HepG2 (cell line): ENCODE results near the gene IGF2BP1. TPM values are rescaled to one million over a fixed set of nuclear protein-coding genes. Genes with fewer than 3 reads are reported as not detected.

Experiments used
- ESRRA ChIP-seq: sonication (generic); formaldehyde crosslinking; IDR thresholded peaks from 2 replicates; pipeline ENCODE4 v1.5.1; 2020; ENCODE audit warnings: mild to moderate bottlenecking, low read depth, missing genetic modification reagents
- HNRNPH1 ChIP-seq: fragments of 200-400 bp; formaldehyde crosslinking; optimal IDR thresholded peaks from 2 replicates; pipeline ENCODE3; 2017; ENCODE audit warnings: mild to moderate bottlenecking, low read depth, low read length
- PAWR ChIP-seq: sonication (generic); formaldehyde crosslinking; IDR thresholded peaks from 2 replicates; pipeline ENCODE4 v1.4.0; 2020; ENCODE audit warnings: missing genetic modification reagents, mild to moderate bottlenecking, borderline replicate concordance
- SKI ChIP-seq: fragments of 450-650 bp; IDR thresholded peaks from one replicate; pipeline ENCODE4 v1.6.1; 2018; ENCODE audit warnings: mild to moderate bottlenecking; ENCODE audit not compliant: partially characterized antibody
- TRIM24 ChIP-seq: sonication (generic); formaldehyde crosslinking; IDR thresholded peaks from 2 replicates; pipeline ENCODE4 v1.8.0; 2022; ENCODE audit warnings: mild to moderate bottlenecking, missing genetic modification reagents
- ZFYVE20 ChIP-seq: sonication (generic); formaldehyde crosslinking; IDR thresholded peaks from 2 replicates; pipeline ENCODE4 v1.8.0; 2023; ENCODE audit warnings: low read depth, mild to moderate bottlenecking, moderate library complexity, missing genetic modification reagents, borderline replicate concordance
- ZGPAT ChIP-seq: IDR thresholded peaks from 2 replicates; pipeline ENCODE4 v1.6.1; 2016; ENCODE audit warnings: mild to moderate bottlenecking
- ZNF407 ChIP-seq: sonication (generic); formaldehyde crosslinking; IDR thresholded peaks from one replicate; pipeline ENCODE4 v1.5.1; 2020; ENCODE audit warnings: mild to moderate bottlenecking, missing genetic modification reagents; ENCODE audit errors: not compliant biosample characterization
- ZNF431 ChIP-seq: sonication (generic); formaldehyde crosslinking; IDR thresholded peaks from 2 replicates; pipeline ENCODE4 v1.9.0; 2022; ENCODE audit warnings: missing genetic modification reagents, low read depth, mild to moderate bottlenecking, borderline replicate concordance
- ZNF512B ChIP-seq: sonication (generic); formaldehyde crosslinking; IDR thresholded peaks from 2 replicates; pipeline ENCODE4 v1.5.1; 2020; ENCODE audit warnings: missing genetic modification reagents, mild to moderate bottlenecking, borderline replicate concordance
- ZNF552 ChIP-seq: sonication (generic); formaldehyde crosslinking; IDR thresholded peaks from 2 replicates; pipeline ENCODE4 v1.9.0; 2022; ENCODE audit warnings: missing genetic modification reagents, mild to moderate bottlenecking, borderline replicate concordance
- ZNF574 ChIP-seq: sonication (generic); formaldehyde crosslinking; IDR thresholded peaks from 2 replicates; pipeline ENCODE4 v1.4.0; 2020; ENCODE audit warnings: missing genetic modification reagents
- polyA plus RNA-seq, 8 experiments: library from polyadenylated mRNA; depleted of rRNA in 3 of 8; stranded (reverse) in 7 of 8; unstranded in 1 of 8; fragments of >200 nt; fragmentation: Illumina TruSeq in 4 of 8; extraction: Trizol in 4 of 8; gene quantifications; 2 replicates each; pipeline versions ENCODE4 v1.2.1 to v1.2.3, GENCODE V29; 2011 to 2016; ENCODE audit warnings: low read depth in 4 of 8, missing spikeins in 1 of 8, mixed read lengths in 1 of 8; ENCODE audit not compliant: insufficient read depth in 1 of 8
- total RNA-seq, 5 experiments: library from RNA; depleted of rRNA; stranded (reverse); fragments of >200 nt; fragmentation: Illumina TruSeq; extraction: Trizol; gene quantifications; 2 replicates each; pipeline ENCODE4 v1.2.3, GENCODE V29; 2016; ENCODE audit warnings: low read depth in 1 of 5

The IGF2BP1 gene
- total and polyA plus RNA-seq, 2 of the 13 experiments (the other 11 are each of a cell fraction or from before 2014, with no cell fraction given) = 29.7 to 75.1 TPM

- TF ChIP-seq SKI (peak; percentile 52), ZFYVE20 (CRISPR knock-in tag) (no peak), ZGPAT (CRISPR knock-in tag) (peak; percentile 98), TRIM24 (CRISPR knock-in tag) (no peak), PAWR (CRISPR knock-in tag) (0 out of 2 replicates have a peak, but pooled peaks have one; percentile 87), ZNF407 (CRISPR knock-in tag) (peak; percentile 85), ZNF512B (CRISPR knock-in tag) (peak; percentile 36; the same call in 1 of the 2 replicates), ZNF574 (CRISPR knock-in tag) (peak; percentile 91), ZNF431 (CRISPR knock-in tag) (peak; percentile 46), ZNF552 (CRISPR knock-in tag) (0 out of 2 replicates have a peak, but pooled peaks have one; percentile 67), HNRNPH1 (peak; percentile 40), ESRRA (no peak)
Observed at GRCh38 chr17:48995974-48996721, 1.0 kb upstream of the IGF2BP1 start (continued).
